Gastrocnemius medialis (tissue), 4 donors: ENCODE results near the gene RPE65. TPM values are rescaled to one million over a fixed set of nuclear protein-coding genes. Genes with fewer than 3 reads are reported as not detected.

ENCODE experiments used
- ATAC-seq, 2 donors: fragments of 150-250 bp; one replicate each; pipeline ENCODE4 v1.9.1; 2016
- DNase-seq, 2 donors: peaks; one replicate each; pipeline ENCODE4 v3.0.0-alpha.2; 2019
- H3K27ac ChIP-seq, 4 donors: fragments of 200-600 bp; sonication (generic); 1 replicate in 1 of 4; 2 replicates in 3 of 4; pipeline ENCODE4 v1.5.1; 2016 to 2018; ENCODE audit warnings: mild to moderate bottlenecking in 2 of 4, moderate library complexity in 1 of 4
- H3K27me3 ChIP-seq, 3 donors: fragments of 200-600 bp; sonication (generic) in 2 of 3; 1 replicate in 1 of 3; 2 replicates in 2 of 3; pipeline versions ENCODE4 v1.5.1 to v1.6.0; 2016 to 2019; ENCODE audit warnings: mild to moderate bottlenecking in 1 of 3, moderate library complexity in 1 of 3
- H3K36me3 ChIP-seq, 2 donors: fragments of 200-600 bp; sonication (generic) in 1 of 2; one replicate each; pipeline ENCODE4 v1.5.1; 2017 to 2018
- H3K4me1 ChIP-seq, 2 donors: fragments of 200-600 bp; sonication (generic) in 1 of 2; one replicate each; pipeline ENCODE4 v1.5.1; 2016 to 2017; ENCODE audit warnings: mild to moderate bottlenecking in 2 of 2
- H3K4me3 ChIP-seq, 4 donors: fragments of 200-600 bp; sonication (generic) in 3 of 4; 1 replicate in 1 of 4; 2 replicates in 3 of 4; pipeline ENCODE4 v1.5.1; 2016 to 2019; ENCODE audit warnings: mild to moderate bottlenecking in 2 of 4
- H3K9me3 ChIP-seq, 3 donors: fragments of 200-600 bp; sonication (generic) in 2 of 3; 1 replicate in 1 of 3; 2 replicates in 2 of 3; pipeline ENCODE4 v1.5.1; 2016 to 2019
- POLR2A ChIP-seq, 2 donors: fragments of 450-650 bp; IDR thresholded peaks; one replicate each; pipeline ENCODE4 v1.6.1; 2017; ENCODE audit warnings: antibody characterized with exemption in 2 of 2, mild to moderate bottlenecking in 2 of 2, moderate library complexity in 2 of 2
- in situ Hi-C, 4 donors: fragments of 200-750 bp; cut with MboI; loops; one replicate each; pipeline versions ENCODE4 v1.15.0 to v1.8.0; 2017; ENCODE audit warnings: low sequenced_read_pairs in 4 of 4
- intact Hi-C: fragments of 100-400 bp; cut with DNase I; formaldehyde crosslinking; loops from one replicate; pipeline ENCODE4 v1.15.1; 2023; ENCODE audit warnings: low total_unique reads
- total RNA-seq, 4 donors: library from RNA; depleted of rRNA; stranded (reverse); fragments of >200 nt; gene quantifications; one replicate each; pipeline versions ENCODE4 v1.1.0 to v1.2.3, GENCODE V29; 2016
- TF ChIP-seq, protein P1 (sequence below), 5 experiments: fragments of 450-650 bp in 3 of 5; fragments of 200-600 bp in 2 of 5; sonication (generic) in 2 of 5; IDR thresholded peaks in 4 of 5; conservative IDR thresholded peaks in 1 of 5; 1 replicate in 4 of 5; 2 replicates in 1 of 5; pipeline ENCODE4 v1.5.1; 2016 to 2019; ENCODE audit warnings: antibody characterized with exemption in 5 of 5, mild to moderate bottlenecking in 3 of 5, moderate library complexity in 3 of 5

Gene RPE65
- total RNA-seq, 4 donors from 2014 or later = not detected

- no peak for TF ChIP-seq POLR2A (IDR thresholded peaks at IDR 0.05)
- TF ChIP-seq, protein P1, sequence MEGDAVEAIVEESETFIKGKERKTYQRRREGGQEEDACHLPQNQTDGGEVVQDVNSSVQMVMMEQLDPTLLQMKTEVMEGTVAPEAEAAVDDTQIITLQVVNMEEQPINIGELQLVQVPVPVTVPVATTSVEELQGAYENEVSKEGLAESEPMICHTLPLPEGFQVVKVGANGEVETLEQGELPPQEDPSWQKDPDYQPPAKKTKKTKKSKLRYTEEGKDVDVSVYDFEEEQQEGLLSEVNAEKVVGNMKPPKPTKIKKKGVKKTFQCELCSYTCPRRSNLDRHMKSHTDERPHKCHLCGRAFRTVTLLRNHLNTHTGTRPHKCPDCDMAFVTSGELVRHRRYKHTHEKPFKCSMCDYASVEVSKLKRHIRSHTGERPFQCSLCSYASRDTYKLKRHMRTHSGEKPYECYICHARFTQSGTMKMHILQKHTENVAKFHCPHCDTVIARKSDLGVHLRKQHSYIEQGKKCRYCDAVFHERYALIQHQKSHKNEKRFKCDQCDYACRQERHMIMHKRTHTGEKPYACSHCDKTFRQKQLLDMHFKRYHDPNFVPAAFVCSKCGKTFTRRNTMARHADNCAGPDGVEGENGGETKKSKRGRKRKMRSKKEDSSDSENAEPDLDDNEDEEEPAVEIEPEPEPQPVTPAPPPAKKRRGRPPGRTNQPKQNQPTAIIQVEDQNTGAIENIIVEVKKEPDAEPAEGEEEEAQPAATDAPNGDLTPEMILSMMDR (IDR thresholded peaks at IDR 0.05 in 4 of 5, conservative IDR thresholded peaks at IDR 0.05 in 1 of 5) = peak in 1 of 5 experiments; percentile 4
Measured at GRCh38 chr1:68384321-68384813, 65.4 kb downstream of the RPE65 start.

GRCh38 chr1:68383092-68383491 lies 66.7 kb downstream of the RPE65 start:
- Histone ChIP-seq H3K36me3 (no peaks in the 10 kb centered on the region), H3K27me3 (no peaks in the 10 kb centered on the region), H3K27ac (no peak overlapping the region), H3K4me1 (no peaks in the 10 kb centered on the region), H3K9me3 (no peaks in the 10 kb centered on the region), H3K4me3 (no peak overlapping the region)
- intact Hi-C loops = no loop called here
- TF ChIP-seq, protein P1 (IDR thresholded peaks at IDR 0.05 in 4 of 5, conservative IDR thresholded peaks at IDR 0.05 in 1 of 5) = no peak
- TF ChIP-seq POLR2A (IDR thresholded peaks at IDR 0.05) = no peak
- ATAC-seq (no peak), DNase-seq (no peak)
- in situ Hi-C loops = no loop called here

More at GRCh38 chr1:68384321-68384813, 65.4 kb downstream of the RPE65 start:
- Histone ChIP-seq H3K9me3 (no peaks in the 10 kb centered on the region), H3K4me1 (no peaks in the 10 kb centered on the region), H3K27ac (peak overlapping the region in 1 of 4 donors; percentile 62), H3K36me3 (no peaks in the 10 kb centered on the region), H3K27me3 (no peaks in the 10 kb centered on the region), H3K4me3 (no peak overlapping the region)
- ATAC-seq (peak; percentile 92 to 99), DNase-seq (peak in 1 of 2 donors; percentile 30)
- intact Hi-C loops (no loop called here), in situ Hi-C loops (no loop called here)

DNA sequence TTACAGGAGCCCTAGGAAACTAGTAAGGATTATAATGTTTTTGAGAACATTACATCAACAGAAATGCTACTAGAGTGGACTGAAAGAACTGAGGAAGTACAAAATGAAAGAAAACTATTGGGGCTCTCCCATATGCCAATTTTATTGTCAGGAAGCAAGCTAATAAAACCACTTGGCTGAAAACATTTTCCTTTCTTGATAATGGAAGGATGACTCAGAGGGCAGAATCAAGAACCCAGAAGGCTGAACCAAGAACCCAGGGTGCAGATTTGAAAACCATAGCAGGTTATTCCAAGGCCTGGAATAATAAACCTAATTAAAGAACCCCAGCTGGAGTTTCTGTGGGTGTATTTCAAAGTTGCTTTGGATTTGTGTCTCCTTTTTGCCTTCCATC lies 70.7 kb downstream of the RPE65 start:
- Histone ChIP-seq H3K4me3 (no peak overlapping the region), H3K36me3 (no peaks in the 10 kb centered on the region), H3K27ac (no peak overlapping the region), H3K27me3 (no peaks in the 10 kb centered on the region), H3K9me3 (no peaks in the 10 kb centered on the region), H3K4me1 (no peaks in the 10 kb centered on the region)
- intact Hi-C loops (no loop called here), in situ Hi-C loops (no loop called here)
- TF ChIP-seq, protein P1 (IDR thresholded peaks at IDR 0.05 in 4 of 5, conservative IDR thresholded peaks at IDR 0.05 in 1 of 5) = no peak
- TF ChIP-seq POLR2A (IDR thresholded peaks at IDR 0.05) = no peak
- no peak for ATAC-seq
- DNase-seq = no peak

Other genes starting within 250 kb of the RPE65 start
- 10 to 100 TPM in 3 of 4 donors, 1 to 10 TPM in 1; 8.6 to 15.7 (median 11.6) TPM for gene WLS, start 217.4 kb downstream of the RPE65 start, total RNA-seq
- under 1 TPM in 1 of 4 donors, not detected in 3; 0.11 TPM for gene DEPDC1, start 47.1 kb upstream of the RPE65 start, total RNA-seq